ENCODE measurements around the gene FAM83G. TPM values are rescaled to one million over a fixed set of nuclear protein-coding genes. Genes with fewer than 3 reads are reported as not detected.

The FAM83G gene
- total and polyA plus RNA-seq, 2 experiments from 2014 or later = 7.6 to 44.5 TPM

GRCh38 chr17:18959845-18960240, 44.7 kb downstream of the FAM83G start (continued):
- no peak for TF ChIP-seq ZNF462 (CRISPR knock-in tag; IDR thresholded peaks at IDR 0.05)

- H3K9me2 ChIP-seq (ENCODE audit: insufficient read depth) = no peaks in the 10 kb centered on the region
- H3K4me3 Mint-ChIP-seq = no peak overlapping the region
- DNase-seq (ENCODE audit: low spot score) (no peak), ATAC-seq (no peak)
- no peaks in the 10 kb centered on the region for H3K79me2 ChIP-seq (replicated peaks; ENCODE audit: insufficient read depth)
- H3K4me1 Mint-ChIP-seq = peaks cover 7% of the 10 kb centered on the region
- no peaks in the 10 kb centered on the region for H3K27me3 ChIP-seq (ENCODE audit: insufficient read depth)
- TF ChIP-seq ETS1 (IDR thresholded peaks at IDR 0.05) = no peak
- no peak for TF ChIP-seq JUNB (IDR thresholded peaks at IDR 0.05; ENCODE audit: unreplicated experiment)
- H4K20me1 ChIP-seq (replicated peaks; ENCODE audit: insufficient read depth) = no peaks in the 10 kb centered on the region
- H3K36me3 ChIP-seq (ENCODE audit: insufficient read depth) = no peaks in the 10 kb centered on the region
- no peak overlapping the region for H2AFZ ChIP-seq
- H3K27ac Mint-ChIP-seq = no peak overlapping the region
- H3K4me2 ChIP-seq = no peak overlapping the region
- H3K36me3 Mint-ChIP-seq (ENCODE audit: low read depth) = no peaks in the 10 kb centered on the region; the same call in 2 of the 3 replicates
- peaks cover 7% of the 10 kb centered on the region for H3K27me3 Mint-ChIP-seq (ENCODE audit: insufficient read depth, low read depth, poor library complexity)
- H3F3A ChIP-seq (replicated peaks; ENCODE audit: low read depth) = no peaks in the 10 kb centered on the region
- H3K27ac ChIP-seq (ENCODE audit: low read depth) = no peak overlapping the region
- H3K4me3 ChIP-seq = no peak overlapping the region
- no peaks in the 10 kb centered on the region for H3K9me3 Mint-ChIP-seq
- H3K4me1 ChIP-seq (ENCODE audit: insufficient read depth) = no peaks in the 10 kb centered on the region; the same call in 1 of the 2 replicates
These were observed 45.3 kb downstream of the FAM83G start for GRCh38 chr17:18959071-18959844.
